GM18520 (cell line): ENCODE data around the gene INSR.
"Not testable (repeated sequence)": the region's sequence is repeated elsewhere in the genome, so short reads cannot be mapped to it uniquely, and the experiment has no call there.

ENCODE experiments used
- ATAC-seq: cut with Tn5 transposase; IDR thresholded peaks from one replicate; pipeline ENCODE4 v1.9.1; 2021; ENCODE audit not compliant: unreplicated experiment

Gene INSR

GRCh38 chr19:7258041-7258839 lies 36.0 kb downstream of the INSR start:
- no peak for ATAC-seq

DNA sequence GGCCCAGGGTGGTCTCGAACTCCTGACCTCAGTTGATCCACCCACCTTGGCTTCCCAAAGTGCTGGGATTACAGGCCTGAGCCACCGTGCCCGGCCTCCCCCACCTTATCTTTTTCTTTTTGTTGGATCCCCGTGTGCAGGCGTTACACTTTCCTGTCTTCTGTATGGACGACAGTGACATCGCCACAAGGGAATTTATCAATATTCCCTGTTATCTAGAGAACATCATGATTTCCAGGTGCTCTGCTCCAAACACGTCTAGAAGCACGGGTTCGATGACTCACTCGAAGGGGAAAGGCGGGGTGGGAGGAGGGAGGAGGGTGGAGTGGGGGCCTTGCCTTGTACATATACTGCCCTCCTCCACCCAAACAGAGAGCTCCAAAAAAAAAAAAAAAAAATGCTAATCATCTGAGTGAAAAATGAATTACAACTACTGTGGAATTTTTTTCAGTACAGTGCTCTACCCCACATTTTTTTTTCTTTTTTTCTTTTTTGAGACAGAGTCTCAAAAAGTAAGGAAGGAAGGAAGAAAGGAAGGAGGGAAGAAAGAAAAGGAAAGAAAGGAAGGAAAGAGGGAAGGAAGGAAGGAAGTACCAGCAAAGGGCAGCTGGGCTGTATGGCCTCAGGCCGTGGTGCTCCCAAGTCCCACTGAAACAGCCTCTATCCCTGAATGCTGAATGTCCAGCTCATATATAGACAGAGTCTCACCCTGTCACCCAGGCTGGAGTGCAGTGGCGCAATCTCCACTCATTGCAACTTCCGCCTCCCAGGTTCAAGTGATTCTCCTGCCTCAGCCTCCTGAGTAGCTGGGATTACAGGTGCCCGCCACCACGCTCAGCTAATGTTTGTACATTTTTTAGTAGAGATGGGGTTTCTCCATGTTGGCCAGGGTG lies 36.8 kb downstream of the INSR start:
- ATAC-seq, result no peak

DNA sequence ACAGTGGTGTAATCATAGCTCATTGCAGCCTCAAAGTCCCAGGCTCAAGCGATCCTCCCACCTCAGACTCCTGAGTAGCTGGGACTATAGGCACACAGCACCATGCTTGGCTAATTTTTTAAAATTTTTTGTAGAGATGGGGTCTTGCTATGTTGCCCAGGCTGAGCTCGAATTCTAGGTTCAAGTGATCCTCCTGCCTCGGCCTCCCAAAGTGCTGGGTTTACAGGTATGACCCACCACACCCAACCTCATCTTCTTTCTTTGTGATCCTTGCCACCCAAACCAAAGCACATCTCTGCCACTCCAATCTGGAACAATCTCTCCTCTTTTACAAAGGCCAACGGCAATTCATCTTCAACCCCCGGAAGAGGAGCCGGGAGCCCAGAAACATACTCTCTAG lies 38.6 kb downstream of the INSR start:
- no peak for ATAC-seq

DNA sequence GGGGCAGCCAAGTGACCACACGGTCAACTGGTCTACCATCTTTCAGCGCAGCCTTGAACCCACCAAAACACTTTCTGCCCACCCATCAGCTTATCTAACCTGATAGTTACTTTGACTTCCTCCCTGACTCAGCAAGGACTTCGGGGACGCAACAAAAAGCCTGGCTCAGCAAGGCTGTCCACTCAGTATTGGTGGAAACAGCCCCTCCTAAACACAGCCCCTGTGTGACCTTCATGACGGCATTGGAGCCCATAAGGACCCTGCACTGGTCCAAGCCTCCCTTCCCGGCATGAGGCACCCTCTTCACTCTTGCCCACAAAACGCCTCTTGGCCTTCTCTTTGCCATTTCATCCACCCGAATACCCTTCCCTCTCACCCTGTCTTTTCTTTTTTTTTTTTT lies 39.1 kb downstream of the INSR start:
- ATAC-seq, result no peak

GRCh38 chr19:7254590-7254989 lies 39.6 kb downstream of the INSR start:
- ATAC-seq, result no peak

- ATAC-seq, result no peak
These were observed 41.9 kb downstream of the INSR start for GRCh38 chr19:7252364-7252763.

DNA sequence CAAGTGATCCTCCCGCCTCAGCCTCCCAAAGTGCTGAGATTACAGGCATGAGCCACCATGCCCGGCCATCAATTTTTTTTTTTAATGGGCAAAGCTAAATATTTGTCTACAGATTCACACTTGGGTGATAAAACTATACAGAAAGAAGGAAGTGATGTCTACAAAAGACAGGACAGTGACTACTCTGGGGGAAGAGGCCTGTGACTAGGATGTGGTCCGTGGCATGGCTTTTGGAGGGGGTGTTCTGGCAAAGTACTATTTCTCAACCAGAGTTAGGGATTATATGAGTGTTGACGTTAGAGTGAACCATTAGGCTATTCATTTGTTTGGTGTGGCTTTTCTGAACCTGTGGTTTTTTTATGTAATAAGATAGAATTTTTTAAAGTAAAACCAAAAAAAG lies 42.7 kb downstream of the INSR start:
- no peak for ATAC-seq

DNA sequence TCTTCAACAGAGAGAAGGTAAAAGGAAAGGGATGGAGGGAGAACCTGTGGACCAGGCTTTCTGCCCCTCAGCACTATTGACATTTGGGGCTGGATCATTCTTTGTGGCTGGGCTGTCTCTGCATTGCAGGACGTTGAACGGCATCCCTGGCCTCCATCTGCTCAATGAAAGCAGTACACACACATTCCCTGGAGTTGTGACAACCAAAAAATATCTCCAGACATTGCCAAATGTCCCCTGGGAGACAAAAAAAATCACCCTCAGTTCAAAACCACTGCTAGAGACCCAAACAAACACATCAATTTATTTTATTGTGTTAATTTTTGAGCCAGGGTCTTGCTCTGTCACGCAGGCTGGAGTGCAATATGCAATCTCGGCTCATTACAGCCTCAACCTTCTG lies 43.3 kb downstream of the INSR start:
- no peak for ATAC-seq

DNA sequence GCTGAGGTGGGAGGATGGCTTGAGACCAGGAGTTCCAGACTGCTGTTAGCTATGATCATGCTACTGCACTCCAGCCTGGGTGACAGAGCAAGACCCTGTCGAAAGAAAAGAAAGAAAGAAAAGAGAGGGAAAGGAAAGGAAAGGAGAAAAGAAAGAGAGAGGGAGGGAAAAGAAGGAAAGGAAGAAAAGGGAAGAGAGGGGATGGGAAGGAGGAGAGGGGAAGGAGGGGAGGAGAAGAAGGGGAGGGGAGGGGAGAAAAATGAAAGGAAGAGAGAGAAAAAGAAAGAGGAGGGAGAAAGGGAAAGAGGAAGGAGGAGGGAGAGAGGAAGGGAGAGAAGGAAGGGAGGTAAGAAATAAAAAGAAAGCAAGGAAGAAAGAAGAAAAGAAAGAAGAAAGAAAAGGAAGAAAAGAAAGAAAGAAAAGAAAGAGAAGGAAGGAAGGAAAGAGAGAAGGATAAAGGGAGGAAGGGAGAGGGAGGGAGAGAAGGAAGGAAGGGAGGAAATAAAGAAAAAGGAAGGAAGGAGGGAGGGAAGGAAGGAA lies 44.1 kb downstream of the INSR start:
- ATAC-seq, result no peak

DNA sequence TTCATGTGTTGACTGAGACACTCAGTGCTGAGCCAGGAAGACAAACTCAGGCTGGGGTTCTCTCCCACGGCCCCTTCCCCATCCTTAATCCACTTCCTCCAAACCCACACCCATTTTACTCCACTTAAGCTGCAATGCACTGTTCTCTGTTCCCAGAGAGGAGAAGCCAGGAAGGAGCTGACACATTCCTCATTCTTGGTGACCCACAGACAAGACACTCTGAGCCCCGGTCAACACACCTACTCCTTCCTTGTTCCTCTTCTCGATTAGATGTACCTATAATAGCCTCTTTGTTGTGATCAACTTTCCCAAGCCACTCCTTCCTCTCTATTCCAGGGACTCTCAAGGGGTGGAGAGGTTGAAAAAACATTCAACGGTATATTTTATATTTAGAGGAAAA lies 47.1 kb downstream of the INSR start:
- ATAC-seq, result no peak

GRCh38 chr19:7246601-7247000 lies 47.6 kb downstream of the INSR start:
- no peak for ATAC-seq

DNA sequence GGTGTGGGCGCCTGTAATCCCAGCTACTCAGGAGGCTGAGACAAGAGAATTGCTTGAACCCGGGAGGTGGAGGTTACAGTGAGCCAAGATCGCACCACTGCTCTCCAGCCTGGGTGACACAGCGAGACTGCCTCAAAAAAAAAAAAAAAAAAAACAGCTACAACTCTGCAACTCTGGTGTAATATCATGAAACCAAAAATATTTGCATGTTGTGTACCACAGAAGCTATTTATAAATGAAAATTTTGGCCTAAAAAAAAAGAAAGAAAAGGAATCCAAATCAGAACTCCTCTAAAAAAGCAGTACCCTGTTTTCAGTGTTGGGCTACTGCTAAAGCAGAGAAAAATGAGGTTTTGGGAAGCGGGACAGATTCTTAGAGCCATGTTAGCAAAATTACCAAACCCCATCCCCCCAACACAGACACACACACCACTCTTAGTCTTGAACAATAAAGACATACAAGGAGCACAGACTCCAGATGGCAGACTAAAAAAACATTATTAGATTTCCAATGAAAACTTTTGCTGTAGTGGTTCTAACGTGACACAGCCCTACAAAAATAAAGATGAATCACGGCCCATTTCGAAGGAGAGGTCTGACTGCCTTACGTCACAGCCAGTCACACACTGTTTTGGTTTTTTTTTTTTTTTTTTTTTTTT lies 51.5 kb downstream of the INSR start:
- ATAC-seq, result no peak

- ATAC-seq, result no peak
These were observed 56.2 kb downstream of the INSR start for GRCh38 chr19:7238051-7238450.

- no peak for ATAC-seq
These were observed 58.1 kb downstream of the INSR start for GRCh38 chr19:7236153-7236552.

DNA sequence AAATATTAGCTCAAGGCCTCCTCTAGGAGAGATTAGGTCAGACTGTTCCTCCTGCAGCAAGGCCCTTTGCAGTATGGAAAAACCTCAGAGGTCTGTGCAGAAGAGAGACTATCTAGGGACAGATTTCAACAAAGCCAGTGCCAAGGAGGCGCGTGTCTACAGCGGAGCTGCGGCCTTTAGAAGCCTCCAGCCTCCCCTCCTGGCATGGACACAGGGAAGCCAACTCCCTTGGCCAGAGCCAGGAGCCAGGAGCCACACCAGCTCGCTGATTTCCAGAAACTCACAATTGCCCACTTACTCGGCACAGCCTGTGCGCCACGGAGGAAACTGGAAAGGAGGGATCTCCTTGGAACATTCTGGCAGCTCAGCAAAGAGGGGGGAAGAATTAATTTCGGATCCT lies 63.4 kb downstream of the INSR start:
- no peak for ATAC-seq

DNA sequence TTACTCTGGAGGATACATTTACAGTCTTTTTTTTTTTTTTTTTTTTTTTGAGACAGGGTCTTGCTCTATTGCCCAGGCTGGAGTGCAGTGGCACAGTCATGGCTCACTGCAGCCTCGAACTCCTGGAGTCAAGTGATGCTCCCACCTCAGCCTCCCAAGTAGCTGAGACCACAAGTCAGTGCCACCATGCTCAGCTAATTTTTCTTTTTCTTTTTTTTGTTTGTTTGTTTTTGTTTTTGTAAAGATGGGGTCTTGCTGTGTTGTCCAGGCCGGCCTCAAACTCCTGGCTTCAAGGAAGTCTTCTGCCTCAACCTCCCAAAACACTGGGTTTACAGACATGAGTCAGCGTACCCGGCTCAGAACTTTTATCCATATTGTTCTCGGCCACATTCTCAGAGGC lies 64.5 kb downstream of the INSR start:
- ATAC-seq, result no peak

DNA sequence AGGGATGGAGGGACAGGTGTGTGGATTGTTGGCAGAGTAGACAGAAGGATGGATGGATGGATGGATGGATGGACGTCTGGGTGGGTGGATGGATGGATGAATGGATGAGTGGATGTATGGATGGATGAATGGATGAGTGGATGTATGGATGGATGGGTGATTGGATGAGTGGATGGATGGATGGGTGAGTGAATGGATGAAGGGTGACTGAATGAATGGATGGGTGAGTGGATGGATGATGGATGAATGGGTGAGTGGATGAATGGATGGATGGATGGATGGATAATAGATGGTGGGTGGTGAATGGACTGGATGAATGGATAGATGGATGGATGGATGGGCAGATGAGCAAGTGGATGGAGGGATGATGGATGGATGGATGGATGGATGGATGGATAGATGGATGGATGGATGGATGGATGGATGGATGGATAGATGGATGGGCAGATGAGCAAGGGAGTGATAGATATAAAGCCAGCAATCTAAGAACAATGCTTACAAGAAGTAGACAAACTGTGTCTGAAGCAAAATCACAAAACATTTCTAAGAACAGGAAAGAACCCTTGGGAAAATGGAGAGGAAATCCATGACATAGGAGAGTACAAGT lies 65.2 kb downstream of the INSR start:
- ATAC-seq, result no peak

GRCh38 chr19:7227735-7228134 lies 66.5 kb downstream of the INSR start:
- ATAC-seq, result no peak

DNA sequence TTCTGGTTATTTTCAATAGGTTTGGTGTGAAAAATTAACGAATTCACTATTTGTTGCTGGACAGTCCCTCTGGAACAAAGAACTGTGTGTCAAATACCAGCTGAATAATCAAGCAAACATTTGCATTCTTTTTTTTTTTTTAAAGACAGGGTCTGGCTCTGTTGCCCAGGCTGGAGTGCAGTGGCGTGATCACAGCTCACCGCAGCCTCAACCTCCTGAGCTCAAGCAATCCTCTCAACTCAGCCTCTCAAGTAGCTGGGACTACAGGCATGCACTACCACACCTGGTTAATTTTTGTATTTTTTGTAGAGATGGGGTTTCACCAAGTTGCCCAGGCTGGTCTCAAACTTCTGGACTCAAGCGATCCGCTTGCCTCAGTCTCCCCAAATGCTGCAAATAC lies 67.1 kb downstream of the INSR start:
- not testable (repeated sequence) for ATAC-seq

DNA sequence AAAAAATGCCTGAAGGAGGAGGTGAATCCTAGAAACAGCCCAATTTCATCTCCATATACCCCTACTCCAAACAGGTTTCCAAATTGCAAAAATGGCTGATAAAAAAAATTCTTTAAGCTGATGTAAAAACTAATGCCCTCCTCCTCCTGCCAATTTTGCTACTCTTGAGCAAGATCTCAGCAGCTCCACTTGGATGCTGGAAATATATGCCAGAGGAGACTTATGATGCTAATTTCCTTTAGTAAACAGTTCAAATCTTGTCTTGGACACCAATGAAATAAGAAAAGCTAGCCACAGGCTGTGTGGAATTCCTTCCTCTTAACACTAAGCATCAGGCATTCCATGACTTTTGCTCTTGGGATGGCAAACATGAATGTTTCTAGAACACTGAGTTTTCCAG lies 67.5 kb downstream of the INSR start:
- ATAC-seq, result no peak

- no peak for ATAC-seq
These were observed 68.5 kb downstream of the INSR start for GRCh38 chr19:7225741-7226140.
